Activated CD4-positive, CD25-positive, alpha-beta regulatory T cell treated with anti-CD3 and anti-CD28 coated beads, Interleukin-2, amount 50 U/mL, for 24 hours (primary cell): ENCODE data around the gene TLL2.

ENCODE experiments used
- ATAC-seq, 2 donors: fragments of 150-1000 bp; cut with Tn5 transposase; one replicate each; pipeline ENCODE4 v1.10.0; 2021; ENCODE audit warnings: mild to moderate bottlenecking in 1 of 2, moderate library complexity in 1 of 2

TLL2 gene

DNA sequence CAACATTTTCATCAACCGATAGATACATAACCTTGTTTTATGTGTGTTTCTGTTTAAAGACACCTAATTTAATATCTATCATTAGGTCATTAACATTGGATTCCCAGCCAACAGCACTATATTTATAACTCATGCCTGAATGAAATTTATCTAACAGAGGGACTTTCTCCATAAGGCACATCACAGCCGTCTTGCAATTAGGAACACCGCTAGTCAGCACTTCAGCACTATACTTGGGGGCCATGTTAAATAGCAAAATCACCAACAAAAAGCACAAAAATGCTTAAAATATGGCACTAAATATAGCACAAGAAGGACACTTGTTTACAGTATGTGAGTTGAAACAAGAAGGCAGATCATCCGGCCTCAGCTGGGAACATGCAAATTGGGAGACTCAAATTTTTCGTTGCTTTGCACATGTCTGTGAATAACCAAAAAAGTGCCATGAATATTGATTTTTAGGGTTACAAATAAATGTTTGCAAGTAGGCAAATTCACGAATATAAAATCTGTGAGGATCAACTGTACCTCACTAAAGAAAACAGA is 51.0 kb downstream of the TLL2 start:
- no peak for ATAC-seq

DNA sequence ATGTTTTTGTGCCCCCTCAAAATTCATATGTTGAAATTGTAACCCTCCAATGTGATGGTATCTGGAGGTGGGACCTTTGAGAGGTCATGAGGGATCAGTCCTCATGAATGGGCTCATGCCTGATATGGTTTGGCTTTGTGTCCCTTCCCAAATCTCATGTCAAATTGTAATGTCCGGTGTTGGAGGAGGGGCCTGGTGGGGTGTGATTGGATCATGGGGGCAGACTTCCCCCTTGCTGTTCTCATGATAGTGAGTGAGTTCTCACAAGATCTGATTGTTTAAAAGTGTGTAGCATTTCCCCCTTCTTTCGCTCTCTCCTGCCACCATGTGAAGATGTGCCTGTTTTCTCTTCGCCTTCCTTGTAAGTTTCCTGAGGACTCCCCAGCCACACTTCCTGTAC is 53.4 kb downstream of the TLL2 start:
- ATAC-seq: no peak

DNA sequence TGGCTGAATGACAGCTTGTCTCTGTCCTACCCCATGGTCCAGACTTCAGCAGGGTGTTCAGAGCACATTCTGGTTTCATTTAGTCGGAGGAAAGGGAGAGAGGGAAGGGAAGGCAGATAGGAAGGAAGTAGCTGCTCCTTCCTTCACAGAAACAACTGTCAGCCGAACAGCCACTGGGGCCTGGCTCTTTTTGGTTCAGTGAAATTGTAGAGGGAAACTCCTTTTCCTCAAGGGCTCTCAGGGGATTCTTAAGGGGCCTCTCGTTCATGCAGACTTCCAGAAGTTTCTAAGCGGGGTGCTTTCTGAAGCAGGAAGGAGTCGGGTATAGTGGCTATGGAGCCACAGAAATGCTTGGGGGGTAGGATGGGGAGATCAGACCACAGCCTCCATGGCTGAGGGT is 56.4 kb downstream of the TLL2 start:
- no peak for ATAC-seq

DNA sequence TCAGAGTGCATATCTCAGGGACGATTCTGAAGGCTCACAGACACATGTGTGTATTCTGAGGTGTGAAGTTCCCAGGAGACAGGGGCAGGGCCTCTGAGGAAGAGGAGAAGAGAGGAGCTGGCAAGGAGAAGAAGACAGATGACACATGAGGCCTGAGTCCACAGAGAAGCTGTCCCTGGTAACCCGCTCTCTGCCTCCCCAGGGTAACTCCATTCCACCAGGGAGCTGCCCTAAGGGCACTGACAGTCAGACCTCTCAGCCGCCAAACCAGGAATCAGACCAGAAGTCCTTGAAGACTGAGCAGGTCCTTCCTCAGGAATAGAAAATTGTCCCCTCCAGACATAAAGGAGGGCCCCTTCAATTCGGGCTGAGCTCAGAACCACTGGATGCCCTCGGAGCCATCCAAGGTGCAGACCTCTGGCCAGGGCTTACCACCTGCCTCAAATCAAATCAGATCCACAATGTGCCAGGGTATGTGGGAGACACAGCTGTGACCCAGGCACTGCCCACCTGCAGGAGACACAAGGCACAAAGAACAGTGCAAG is 57.4 kb downstream of the TLL2 start:
- no peak for ATAC-seq

DNA sequence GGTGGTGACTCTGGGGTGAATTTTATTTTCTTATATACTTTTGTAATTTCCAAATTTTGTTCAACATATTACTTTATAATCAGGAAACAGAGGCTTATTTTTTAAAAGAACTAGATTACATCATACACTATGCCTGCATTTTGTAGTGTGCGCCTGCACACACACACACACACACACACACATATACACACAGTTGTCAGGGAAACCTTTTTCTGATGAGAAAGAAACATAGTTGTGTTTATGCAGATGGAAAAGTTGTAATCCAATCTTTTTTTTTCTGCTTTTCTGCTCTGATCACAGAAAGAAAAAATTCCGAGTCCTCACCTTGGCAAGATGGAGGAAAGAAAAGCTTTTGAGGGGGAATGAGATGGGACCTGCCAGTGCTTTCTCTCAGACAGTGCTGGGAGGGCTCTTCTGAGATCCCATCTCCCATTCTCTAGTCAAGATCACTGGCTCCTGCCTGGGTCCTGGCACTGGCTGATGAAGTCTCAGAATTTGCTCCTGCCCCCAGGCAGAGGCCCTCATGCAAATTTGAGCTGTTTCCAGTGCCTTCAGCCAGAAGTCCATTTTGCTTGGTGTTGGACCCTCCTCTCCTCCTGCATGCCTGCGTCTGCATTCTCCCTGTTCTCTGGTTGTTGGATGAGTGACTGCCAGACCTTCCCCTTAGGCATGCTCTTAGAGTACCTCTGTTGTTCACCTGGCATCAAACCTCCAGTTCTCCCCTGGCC is 59.7 kb downstream of the TLL2 start:
- ATAC-seq: no peak

DNA sequence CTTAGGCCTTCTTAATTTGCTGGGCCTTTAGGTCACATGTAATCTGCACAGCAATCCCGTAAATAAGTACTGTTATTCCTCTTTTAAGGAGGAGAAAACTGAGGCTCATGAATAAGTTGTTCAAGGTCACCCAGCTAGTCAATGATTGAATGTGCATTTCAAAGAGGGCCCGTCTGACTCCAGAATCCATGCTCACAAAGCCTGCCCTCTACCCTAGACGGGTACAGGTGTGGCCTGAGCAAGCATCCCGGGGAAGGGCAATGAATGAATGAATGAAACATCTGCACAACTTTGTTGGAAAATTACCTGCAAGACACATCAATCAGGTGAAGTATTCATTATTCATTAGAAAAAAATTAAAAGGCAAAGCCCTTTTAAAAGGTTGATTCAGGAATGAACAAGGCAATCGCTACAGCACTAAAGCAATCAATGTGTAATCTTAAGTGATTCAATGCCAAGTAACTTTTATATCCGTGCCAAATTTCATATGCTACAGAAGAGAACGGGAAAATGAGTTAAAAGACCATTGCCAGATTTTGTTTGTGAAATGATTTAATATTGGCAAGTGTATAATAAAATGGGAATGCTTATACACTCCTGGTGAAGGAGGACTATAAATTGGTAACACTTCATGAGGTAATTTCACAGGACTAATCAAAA is 61.1 kb downstream of the TLL2 start:
- ATAC-seq: no peak

DNA sequence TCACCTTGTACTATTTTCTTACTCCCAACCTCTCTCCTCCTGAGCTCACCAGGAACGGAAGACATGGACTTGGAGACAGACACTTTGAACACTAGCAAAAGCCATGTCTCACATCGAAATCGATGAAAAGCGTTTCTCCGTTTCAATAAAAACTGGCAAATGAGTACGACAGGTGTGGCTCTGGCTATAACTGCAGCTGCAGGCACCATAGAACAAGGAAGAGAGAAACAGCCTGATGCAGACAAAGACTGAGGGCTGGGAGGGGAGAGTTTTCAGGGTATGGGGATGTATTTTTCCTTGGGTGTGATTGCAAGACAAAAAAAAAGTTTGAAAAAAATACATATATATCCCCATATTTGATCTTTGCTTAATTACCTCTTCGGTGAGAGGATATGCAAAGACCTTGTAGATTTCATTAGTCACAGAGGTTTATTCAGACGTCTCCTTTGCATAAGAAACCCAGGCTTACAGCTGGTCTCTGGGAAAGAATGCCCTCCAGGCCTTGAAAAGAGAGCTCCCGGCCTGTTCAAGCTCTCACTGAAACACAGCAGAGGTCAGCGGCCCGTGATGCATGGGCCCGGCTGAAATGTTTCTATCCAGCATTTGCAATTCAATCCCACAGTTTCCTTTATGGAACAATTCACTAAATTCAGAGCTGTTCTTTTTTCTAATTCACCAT is 63.1 kb downstream of the TLL2 start:
- no peak for ATAC-seq

DNA sequence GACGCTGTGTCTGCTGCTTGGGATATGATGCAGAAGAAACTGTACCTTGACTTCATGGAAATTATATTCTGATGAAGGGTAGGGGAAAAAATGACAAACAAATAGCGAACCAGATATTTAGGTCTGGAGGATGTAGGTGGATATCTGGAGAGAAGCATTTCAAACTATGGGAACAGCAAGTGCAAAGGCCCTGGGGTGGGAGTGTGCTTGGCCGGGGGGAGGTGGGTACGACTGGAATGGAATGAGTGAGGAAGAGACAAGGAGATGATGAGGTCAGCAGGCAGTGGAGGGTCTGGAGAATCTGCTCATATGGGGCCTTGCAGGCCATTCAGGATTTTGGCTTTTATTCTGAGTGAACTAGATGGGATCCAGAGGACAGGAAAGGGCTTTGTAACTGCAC is 65.2 kb downstream of the TLL2 start:
- ATAC-seq: no peak

DNA sequence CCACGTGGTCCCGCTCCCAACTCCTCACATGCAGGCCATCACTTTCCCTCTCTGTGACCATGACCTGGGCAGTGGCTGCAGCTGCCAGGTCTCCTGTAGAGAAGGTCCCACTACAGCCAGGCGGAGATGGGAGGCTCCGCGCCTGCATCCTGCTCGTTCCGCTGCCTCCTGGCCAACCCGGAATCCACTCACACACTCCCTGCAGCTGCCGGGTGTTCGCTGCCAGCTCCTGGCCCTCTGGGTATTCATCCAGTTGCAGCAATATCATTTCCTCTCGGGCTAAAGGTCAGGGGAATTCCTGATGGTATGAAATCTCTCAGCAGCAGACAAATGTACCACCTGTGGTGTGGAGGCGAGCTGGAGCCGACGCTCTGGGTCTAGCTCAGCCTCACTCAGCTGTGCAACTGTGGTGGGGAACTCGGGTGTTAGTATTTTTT is 65.7 kb downstream of the TLL2 start:
- no peak for ATAC-seq

DNA sequence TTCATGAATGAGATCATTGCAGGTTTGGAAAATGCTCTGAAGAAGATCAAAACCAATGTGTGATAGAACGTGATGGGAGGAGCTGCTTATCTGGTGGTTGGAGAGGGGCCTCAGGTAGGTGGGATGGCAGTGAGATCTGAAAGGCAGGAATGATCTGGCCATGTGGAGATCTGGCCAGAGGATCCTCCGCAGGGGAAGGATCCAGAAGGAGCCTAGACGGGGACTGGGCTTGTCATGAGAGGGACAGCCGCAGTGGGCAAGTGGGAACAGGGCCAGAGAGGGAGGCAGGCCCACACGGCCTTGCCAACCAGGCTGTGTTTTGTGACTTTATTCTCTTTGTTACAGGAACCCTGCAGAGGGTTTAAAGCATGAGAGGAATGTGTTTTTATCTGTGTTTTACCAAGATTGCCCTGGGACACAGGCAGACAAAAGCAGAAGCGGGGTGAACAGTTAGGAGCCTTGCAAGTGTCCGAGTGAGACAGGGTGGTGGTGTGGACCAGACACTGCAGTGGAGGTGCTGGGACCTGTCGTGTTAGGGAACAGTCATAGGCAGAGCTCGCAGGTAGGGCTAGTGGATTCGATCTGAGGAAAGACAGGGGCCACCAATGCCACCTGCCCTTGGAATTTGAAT is 66.6 kb downstream of the TLL2 start:
- ATAC-seq: no peak

DNA sequence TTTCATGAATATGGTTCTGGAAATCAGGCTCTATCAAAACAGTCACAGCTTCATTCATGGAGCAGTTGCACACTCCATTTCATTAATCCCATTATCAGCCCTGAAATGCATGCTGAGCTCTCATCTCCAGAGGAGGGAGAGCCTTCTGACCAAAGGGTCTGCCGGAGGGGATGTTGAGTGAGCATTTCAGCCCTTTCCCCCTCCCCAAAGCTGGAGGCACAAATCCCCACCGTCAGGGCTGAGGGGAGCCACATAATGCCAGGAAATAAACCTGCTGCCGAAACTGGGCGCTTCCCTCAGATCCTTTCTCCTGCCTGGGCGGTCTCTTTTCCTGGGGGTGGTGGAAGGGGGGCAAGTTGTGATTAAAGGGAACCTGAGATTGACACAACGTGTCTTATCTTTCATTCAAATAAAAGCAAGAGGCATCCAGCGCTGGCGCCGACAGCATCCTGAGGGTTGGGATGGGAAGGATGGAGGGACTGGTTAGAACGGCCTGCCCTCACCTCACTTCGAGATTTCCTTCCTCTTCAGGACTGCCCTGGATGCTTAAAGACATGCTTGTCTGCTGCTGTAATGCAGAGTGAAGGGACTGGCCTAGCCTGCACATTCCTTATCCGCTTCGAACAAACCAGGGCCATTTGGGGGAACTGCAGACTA is 71.6 kb downstream of the TLL2 start:
- ATAC-seq: no peak

DNA sequence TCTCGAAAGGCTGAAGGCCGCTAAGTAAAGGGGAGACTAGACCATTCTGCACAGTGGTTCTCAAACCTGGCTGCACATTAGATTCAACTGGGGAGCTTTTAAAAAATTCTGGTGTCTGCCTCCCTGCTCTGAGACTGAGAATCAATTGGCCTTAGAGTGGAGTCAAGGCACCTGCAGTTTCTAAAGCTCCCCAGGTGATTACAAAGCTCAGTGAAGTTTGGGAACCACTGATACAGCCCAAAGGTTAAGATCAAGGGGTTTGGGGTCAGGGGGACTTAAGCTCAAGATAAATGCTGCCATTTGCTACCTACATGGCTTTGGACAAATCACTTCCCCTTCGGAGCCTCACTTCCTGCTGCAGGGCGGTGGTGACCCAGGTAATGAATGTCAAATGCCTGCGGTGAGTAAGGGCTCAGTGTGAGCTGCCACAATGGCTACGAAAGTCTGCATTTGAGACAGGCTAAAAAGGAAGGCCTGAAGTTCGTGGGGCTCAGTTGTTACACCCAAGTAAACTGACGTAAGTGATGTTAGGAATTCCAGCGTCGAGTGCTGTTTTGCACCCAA is 72.3 kb downstream of the TLL2 start:
- ATAC-seq: no peak

DNA sequence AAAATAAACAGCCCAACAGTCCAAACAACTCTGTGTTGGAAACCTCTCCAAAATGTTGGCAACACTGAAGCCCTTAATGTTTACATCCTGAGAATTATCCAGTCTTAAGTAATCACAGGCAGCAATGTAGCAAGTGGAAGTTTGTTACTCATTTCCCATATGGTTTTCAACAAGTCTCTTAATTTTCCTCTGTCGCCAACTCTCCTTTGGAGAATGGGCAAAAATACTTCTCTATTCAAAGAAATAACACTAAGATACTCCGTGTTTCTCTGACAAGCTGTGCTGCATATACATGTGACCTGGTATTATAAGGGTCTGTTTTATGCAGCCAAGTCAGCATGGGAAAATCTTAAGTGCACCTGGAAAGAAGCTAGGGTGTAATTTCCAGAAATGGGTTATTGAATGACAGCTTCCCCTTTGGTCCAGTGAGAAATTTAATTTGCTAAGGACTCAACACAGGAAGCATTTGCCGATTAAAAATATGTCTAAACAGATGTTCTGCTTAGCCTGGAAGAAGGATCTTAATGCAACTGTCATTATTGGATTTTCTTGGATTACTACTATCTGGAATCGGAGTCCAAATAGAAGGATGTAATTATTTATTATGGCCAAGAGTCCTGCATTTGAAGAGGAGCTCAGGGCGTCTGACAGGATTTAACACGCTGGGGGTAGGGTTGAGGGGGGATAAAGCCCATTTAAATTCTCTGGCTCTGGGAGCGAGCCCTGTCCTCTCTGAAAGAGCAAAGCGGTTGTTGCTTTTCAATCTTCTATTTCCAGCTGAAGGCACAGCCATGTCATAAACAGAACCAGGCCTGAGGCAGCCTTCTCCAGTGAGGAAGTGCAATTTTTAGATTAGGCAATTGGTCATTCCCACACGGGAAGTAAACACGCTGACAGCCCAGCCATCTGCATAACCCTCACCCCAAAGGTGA is 73.1 kb downstream of the TLL2 start:
- ATAC-seq: no peak

DNA sequence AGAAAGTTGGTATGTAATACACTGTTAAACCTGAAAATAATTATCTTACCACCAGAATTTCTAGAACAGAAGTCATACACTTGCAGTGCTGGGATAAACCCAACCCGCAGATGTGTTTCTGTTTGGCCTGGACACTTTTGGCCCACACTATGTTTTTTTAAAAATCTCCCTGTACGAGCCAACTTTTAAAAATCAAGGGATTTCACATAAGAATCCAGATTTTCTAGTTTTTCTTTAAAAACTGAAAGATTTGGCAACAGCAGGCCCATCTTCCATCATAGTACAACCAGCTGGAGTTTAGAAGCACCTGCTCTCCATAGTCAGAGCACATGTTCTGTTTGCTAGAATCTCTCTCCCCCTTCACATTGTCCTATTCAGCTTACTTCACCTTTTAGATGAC is 74.0 kb downstream of the TLL2 start:
- ATAC-seq: no peak

DNA sequence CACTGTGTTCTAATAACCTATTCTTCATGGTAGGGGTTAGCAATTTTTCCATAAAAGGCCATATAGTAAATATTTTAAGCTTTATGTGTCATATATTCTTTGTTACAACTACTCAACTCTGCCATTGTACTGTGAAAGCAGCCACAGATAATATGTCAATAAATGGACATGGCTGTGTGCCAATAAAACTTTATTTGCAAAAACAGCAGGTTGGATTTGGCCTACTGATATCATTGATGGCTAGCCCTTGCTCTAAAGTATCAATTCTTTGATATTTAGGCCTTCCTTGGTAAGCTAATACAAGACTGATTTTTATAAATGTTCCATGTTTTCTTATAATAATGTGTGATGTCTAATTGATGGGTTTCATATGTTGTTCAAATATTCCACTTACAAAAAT is 77.7 kb downstream of the TLL2 start:
- no peak for ATAC-seq

DNA sequence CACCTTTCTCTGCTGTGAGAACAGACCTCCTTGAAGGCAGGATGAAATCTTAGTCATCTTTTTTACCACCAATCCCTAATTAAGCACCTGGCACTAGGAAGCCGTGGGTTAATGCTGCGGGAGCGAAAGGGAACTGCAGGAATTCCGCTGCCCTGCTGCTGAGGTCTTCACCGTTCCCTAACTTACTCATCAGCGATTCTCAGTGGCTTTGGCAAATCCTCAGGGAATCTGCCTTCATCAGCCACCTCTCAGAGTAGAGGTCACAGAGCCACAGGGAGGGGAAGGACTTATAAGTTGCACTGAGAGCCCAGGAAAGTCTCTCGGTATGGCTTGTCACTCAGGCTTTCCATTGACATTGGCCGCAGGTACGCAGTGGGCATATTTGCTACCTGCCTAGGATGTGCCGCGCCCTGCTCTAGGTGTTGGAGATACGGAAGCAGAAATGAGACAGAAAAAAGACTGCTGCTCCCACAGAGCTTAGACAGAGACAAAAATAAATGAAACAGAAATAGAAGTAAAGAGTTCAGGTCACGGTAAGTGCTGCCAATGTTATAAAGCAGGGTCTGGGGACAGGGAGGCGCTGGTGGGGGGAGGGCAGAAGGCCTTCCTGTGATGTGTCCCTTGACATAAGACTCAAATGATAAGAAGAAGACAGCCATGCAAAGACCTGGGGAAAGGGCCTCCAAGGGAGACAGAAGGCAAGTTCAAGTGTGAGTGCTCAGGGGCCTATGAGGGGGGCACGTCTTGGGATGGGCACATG is 82.3 kb downstream of the TLL2 start:
- ATAC-seq: no peak

DNA sequence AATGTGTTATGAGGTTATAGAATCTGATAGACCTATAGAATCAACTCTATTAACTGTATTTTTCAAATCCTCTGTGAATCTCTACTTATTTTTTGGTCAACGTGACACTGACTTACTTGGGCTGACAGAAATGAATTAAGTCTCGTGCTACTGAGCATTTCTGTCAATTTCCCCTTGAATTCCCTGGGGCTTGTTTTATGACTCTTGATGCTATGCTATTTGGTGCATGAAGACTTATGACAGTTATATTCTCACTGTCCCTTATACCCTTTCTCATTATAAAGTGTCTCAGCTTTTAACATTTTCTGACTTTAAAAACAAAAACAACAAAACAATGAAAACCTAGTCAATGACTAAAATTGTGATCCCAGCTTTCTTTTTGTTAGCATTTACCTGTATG is 86.4 kb downstream of the TLL2 start:
- no peak for ATAC-seq

DNA sequence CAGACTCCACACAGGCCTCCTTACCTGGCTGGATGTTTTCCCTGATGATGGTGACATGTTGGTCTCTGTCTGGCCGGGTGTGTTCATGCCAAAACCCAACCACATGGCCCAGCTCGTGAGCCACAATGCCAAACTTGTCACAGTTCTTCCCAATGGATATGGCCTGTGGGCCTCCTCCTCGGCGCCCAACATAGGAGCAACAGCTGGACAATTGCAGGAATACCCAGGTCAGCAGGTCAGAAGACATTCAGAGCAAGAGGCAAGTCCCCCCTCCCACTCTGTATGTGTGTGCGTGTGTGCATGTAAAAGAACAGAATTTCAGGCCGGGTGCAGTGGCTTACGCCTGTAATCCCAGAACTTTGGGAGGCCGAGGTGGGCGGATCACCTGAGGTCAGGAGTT is 91.2 kb downstream of the TLL2 start:
- no peak for ATAC-seq

DNA sequence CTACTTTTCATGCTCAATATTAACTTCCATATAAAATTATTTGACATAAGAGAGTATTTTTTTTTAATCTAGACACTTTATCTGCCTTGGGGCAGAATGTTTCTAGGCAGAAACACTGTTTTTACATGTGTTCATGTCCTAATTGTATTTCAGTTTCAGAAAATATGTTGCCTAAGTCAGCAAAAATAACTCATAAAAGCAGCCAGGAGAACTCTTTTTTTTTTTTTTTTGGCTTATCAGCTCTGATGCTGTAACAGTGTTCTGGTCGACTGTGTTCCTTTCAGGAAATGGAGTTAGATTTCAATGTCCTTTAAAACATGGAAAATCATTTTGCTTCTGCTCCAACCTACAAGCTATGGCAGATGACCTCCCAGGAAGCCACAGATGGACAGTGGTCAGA is 91.7 kb downstream of the TLL2 start:
- no peak for ATAC-seq
